Hepatocyte (in vitro differentiated cells): ENCODE measurements around the gene CUBN.

Source experiments
- EZH2 ChIP-seq: fragments of 200-600 bp; sonication (generic); IDR thresholded peaks from 2 replicates; pipeline ENCODE4 v1.6.1; 2016; ENCODE audit warnings: antibody characterized with exemption, mild to moderate bottlenecking, borderline replicate concordance
- TF ChIP-seq, protein P1 (sequence below): fragments of 200-600 bp; sonication (generic); IDR thresholded peaks from 2 replicates; pipeline ENCODE4 v1.5.1; 2016; ENCODE audit warnings: antibody characterized with exemption, mild to moderate bottlenecking; ENCODE audit not compliant: poor library complexity

DNA sequence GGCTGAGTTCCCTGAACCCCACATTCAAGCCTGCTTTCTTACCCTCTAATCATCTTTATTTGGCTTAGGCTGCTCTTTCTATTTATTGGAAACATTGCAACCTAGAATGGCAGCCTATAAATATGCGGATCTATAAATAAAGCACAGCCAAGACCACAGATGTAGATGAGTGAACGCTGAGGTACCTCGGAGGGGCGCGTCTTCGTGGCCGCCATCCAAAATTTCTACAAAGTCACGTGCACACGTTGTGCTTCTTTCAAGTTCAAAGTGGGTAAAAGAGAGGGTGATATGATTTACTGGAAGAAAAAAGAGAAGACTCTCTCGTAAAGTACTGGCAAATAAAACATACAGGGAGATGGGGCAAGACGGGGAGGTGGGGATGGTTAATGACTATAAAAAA, 179.8 kb downstream of the CUBN start:
- TF ChIP-seq, protein P1, sequence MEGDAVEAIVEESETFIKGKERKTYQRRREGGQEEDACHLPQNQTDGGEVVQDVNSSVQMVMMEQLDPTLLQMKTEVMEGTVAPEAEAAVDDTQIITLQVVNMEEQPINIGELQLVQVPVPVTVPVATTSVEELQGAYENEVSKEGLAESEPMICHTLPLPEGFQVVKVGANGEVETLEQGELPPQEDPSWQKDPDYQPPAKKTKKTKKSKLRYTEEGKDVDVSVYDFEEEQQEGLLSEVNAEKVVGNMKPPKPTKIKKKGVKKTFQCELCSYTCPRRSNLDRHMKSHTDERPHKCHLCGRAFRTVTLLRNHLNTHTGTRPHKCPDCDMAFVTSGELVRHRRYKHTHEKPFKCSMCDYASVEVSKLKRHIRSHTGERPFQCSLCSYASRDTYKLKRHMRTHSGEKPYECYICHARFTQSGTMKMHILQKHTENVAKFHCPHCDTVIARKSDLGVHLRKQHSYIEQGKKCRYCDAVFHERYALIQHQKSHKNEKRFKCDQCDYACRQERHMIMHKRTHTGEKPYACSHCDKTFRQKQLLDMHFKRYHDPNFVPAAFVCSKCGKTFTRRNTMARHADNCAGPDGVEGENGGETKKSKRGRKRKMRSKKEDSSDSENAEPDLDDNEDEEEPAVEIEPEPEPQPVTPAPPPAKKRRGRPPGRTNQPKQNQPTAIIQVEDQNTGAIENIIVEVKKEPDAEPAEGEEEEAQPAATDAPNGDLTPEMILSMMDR: no peak
- TF ChIP-seq EZH2: no peak
